Prostate gland (tissue), 2 donors: Measurements from ENCODE around the gene STYK1. TPM values are rescaled to one million over a fixed set of nuclear protein-coding genes. Genes with fewer than 3 reads are reported as not detected.
A peak's percentile ranks its signal among the peaks of the same experiment; 100 is the strongest.

Experiments
- DNase-seq: peaks from one replicate; pipeline ENCODE4 v3.0.0-alpha.2; 2019; ENCODE audit warnings: low spot score
- H3K27ac ChIP-seq, 2 donors: fragments of 200-600 bp; sonication (generic); 2 replicates each; pipeline ENCODE4 v1.5.1; 2017 to 2019
- H3K27me3 ChIP-seq: fragments of 200-600 bp; sonication (generic); replicated peaks from 2 replicates; pipeline ENCODE4 v1.5.1; 2019; ENCODE audit not compliant: insufficient read depth
- H3K36me3 ChIP-seq, 2 donors: fragments of 200-600 bp; sonication (generic); 1 replicate in 1 of 2; 2 replicates in 1 of 2; pipeline versions ENCODE4 v1.5.1 to v1.8.1; 2017 to 2019
- H3K4me1 ChIP-seq: fragments of 200-600 bp; sonication (generic); replicated peaks from 2 replicates; pipeline ENCODE4 v1.5.1; 2019
- H3K4me3 ChIP-seq, 2 donors: fragments of 200-600 bp; sonication (generic); 2 replicates each; pipeline ENCODE4 v1.5.1; 2017 to 2019
- H3K9me3 ChIP-seq: fragments of 200-600 bp; sonication (generic); 2 replicates; pipeline ENCODE4 v1.5.1; 2017
- POLR2A ChIP-seq: fragments of 450-650 bp; IDR thresholded peaks from one replicate; pipeline ENCODE4 v1.6.1; 2016; ENCODE audit warnings: antibody characterized with exemption, mild to moderate bottlenecking
- POLR2AphosphoS5 ChIP-seq: sonication (generic); formaldehyde crosslinking; IDR thresholded peaks from one replicate; pipeline ENCODE4 v1.6.1; 2017; ENCODE audit warnings: antibody characterized with exemption
- WGBS: methylation state at CpG from one replicate; pipeline ENCODE4 v1.1.5; 2018; 5-methylcytosine and 5-hydroxymethylcytosine counted together
- intact Hi-C: fragments of 100-400 bp; cut with DNase I; formaldehyde crosslinking; loops from one replicate; pipeline ENCODE4 v1.14.2; 2022
- total RNA-seq, 2 donors: library from RNA; depleted of rRNA; stranded (reverse); fragments of >200 nt; gene quantifications; one replicate each; pipeline ENCODE4 v1.1.0, GENCODE V29; 2016
- TF ChIP-seq, protein P1 (sequence below), 4 experiments: fragments of 200-600 bp in 2 of 4; fragments of 450-650 bp in 2 of 4; sonication (generic) in 2 of 4; IDR thresholded peaks; 1 replicate in 3 of 4; 2 replicates in 1 of 4; pipeline ENCODE4 v1.5.1; 2016 to 2019; ENCODE audit warnings: antibody characterized with exemption in 4 of 4, mild to moderate bottlenecking in 2 of 4, moderate library complexity in 2 of 4

STYK1 gene
- total RNA-seq, 2 donors from 2014 or later: 9.5 to 39.7 TPM

DNA sequence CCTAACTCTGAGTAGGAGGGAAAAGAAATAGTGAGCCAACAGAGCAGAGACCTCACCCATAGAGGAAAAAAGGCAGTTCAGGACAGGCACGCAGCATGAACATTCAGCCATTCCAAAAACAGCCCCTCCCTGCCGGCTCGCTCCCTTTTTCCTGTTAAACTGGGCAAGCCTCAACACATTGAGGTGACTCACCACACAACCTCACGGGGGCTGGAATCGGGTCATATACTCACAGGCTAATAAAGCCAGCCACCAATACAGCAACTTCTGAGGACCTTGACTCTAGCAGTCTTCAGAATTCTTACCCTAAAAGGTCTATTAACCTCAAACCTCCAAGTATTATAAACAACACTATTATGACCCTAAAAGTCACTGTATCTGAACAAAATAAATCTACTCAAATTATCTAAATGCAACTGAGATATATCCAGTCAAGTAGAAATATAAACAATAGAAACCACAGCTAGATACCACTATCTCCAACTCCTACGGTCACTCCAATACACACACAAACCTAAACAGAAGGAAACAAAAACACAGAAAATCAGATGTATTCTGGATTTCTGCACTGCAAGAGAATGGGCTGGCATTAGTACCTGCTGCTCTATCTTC, 43.0 kb upstream of the STYK1 start:
- Histone ChIP-seq H3K36me3 (peaks cover 0 to 3% of the 10 kb centered on the region in 2 donors), H3K4me3 (no peak overlapping the region), H3K27ac (peak overlapping the region; percentile 69 to 98), H3K27me3 (no peaks in the 10 kb centered on the region), H3K4me1 (peaks cover 16% of the 10 kb centered on the region), H3K9me3 (no peaks in the 10 kb centered on the region)
- TF ChIP-seq, protein P1, sequence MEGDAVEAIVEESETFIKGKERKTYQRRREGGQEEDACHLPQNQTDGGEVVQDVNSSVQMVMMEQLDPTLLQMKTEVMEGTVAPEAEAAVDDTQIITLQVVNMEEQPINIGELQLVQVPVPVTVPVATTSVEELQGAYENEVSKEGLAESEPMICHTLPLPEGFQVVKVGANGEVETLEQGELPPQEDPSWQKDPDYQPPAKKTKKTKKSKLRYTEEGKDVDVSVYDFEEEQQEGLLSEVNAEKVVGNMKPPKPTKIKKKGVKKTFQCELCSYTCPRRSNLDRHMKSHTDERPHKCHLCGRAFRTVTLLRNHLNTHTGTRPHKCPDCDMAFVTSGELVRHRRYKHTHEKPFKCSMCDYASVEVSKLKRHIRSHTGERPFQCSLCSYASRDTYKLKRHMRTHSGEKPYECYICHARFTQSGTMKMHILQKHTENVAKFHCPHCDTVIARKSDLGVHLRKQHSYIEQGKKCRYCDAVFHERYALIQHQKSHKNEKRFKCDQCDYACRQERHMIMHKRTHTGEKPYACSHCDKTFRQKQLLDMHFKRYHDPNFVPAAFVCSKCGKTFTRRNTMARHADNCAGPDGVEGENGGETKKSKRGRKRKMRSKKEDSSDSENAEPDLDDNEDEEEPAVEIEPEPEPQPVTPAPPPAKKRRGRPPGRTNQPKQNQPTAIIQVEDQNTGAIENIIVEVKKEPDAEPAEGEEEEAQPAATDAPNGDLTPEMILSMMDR (IDR thresholded peaks at IDR 0.05): peak in 2 of 4 experiments; percentile 4 to 9
- peak; percentile 61 for TF ChIP-seq POLR2A
- TF ChIP-seq POLR2AphosphoS5: peak; percentile 95
- intact Hi-C loops: no loop called here
- peak; percentile 92 for DNase-seq
- 7% methylated on average over 6 of the region's 6 CpGs for WGBS

DNA sequence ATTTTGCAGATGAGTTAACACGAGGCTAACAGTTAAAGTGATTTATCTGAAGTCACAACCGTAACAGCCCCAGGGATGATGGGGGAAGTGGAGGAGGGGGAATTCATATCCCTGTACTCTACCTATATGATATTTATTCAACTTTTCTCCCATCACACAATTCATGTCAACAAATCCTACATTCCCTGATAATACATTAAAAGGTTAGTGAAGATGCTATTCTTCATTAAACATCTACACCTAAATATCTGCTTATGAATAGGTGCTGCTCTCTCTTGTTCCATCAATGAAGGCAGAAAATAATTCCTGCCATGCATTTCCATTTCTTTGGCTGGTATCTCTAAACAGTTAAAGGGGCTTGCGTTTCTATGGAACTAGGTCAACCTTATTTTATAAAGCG, 42.4 kb upstream of the STYK1 start:
- peaks cover 16% of the 10 kb centered on the region for H3K4me1 ChIP-seq
- H3K9me3 ChIP-seq: no peaks in the 10 kb centered on the region
- H3K4me3 ChIP-seq: no peak overlapping the region
- intact Hi-C loops: no loop called here
- H3K27me3 ChIP-seq: no peaks in the 10 kb centered on the region
- DNase-seq: no peak
- peaks cover 0 to 4% of the 10 kb centered on the region in 2 donors for H3K36me3 ChIP-seq
- H3K27ac ChIP-seq: peak overlapping the region; percentile 69 to 98
- TF ChIP-seq, protein P1 (IDR thresholded peaks at IDR 0.05): no peak
- no peak for TF ChIP-seq POLR2AphosphoS5
- no peak for TF ChIP-seq POLR2A
- 18% methylated on average over 4 of the region's 4 CpGs for whole genome bisulfite sequencing

DNA sequence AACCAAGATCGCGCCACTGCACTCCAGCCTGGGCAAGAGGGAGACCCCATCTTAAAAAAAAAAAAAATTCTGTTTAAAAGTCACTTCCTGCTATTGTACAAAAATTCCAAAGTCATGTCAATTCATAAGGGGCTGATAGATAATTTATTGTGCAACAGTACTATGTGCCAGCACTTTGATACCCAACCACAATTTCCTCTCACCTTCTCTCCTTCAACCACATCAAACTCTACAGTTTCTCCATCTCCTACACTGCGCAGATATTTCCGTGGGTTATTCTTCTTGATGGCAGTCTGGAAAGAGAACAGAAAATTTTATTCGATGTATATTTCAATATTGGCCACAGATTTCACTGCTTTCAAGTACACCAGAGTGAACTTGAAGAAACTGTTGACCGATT, 41.6 kb upstream of the STYK1 start:
- peaks cover 0 to 4% of the 10 kb centered on the region in 2 donors for H3K36me3 ChIP-seq
- no peak for TF ChIP-seq POLR2AphosphoS5
- no peak for TF ChIP-seq POLR2A
- TF ChIP-seq, protein P1 (IDR thresholded peaks at IDR 0.05): no peak
- 88% methylated on average over 6 of the region's 6 CpGs for WGBS
- peak overlapping the region; percentile 69 to 98 for H3K27ac ChIP-seq
- no peaks in the 10 kb centered on the region for H3K9me3 ChIP-seq
- DNase-seq: no peak
- no peaks in the 10 kb centered on the region for H3K27me3 ChIP-seq
- intact Hi-C loops: no loop called here
- peaks cover 16% of the 10 kb centered on the region for H3K4me1 ChIP-seq
- no peak overlapping the region for H3K4me3 ChIP-seq

DNA sequence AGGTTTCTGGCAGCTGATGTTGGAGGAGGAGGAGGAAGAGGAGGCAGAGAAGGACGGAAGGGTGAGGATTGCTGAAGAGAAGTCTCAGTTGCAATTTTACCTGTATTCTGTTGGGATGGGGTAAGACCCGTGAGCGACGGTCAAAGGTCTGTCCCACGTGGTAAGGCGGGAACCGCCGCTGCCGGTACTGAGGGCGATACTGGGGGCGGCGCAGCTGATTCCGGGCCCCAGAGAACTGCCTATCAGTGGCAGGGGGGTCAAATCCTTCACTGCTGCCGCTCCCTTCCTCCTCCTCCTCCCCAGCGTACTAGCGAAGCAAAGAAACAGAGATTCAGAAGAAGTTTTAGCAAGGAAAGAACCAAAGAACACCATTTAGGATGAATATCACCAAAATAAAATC, 36.0 kb upstream of the STYK1 start:
- Histone ChIP-seq H3K27ac (no peak overlapping the region), H3K4me1 (no peaks in the 10 kb centered on the region), H3K27me3 (no peaks in the 10 kb centered on the region), H3K4me3 (no peak overlapping the region), H3K9me3 (no peaks in the 10 kb centered on the region), H3K36me3 (peaks cover 0 to 7% of the 10 kb centered on the region in 2 donors)
- intact Hi-C loops: no loop called here
- 97% methylated on average over 16 of the region's 16 CpGs for WGBS
- no peak for DNase-seq
- TF ChIP-seq POLR2AphosphoS5 (no peak), POLR2A (no peak)
- TF ChIP-seq, protein P1 (IDR thresholded peaks at IDR 0.05): no peak

DNA sequence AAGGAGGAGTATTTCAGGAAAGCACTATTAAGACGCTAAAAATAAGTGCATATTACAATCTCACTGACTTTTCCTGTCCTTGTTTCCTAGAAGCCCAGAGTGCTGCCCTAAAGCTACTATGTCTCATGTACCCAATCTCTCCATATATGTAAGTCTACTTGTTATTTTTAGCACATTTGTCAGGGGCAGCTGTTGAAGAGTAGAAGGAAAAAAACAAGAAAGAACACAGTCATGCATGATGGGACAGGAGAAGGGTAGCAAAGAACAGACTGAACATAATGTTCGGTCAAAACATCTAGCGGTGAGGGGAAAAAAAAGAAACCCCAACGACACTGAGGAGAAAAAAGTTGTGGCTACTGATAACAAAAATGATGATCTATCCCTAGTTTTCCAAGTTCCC, 35.0 kb upstream of the STYK1 start:
- Histone ChIP-seq H3K36me3 (peaks cover 0 to 7% of the 10 kb centered on the region in 2 donors), H3K4me1 (no peaks in the 10 kb centered on the region), H3K4me3 (no peak overlapping the region), H3K9me3 (no peaks in the 10 kb centered on the region), H3K27me3 (no peaks in the 10 kb centered on the region), H3K27ac (no peak overlapping the region)
- intact Hi-C loops: no loop called here
- 72% methylated on average over 4 of the region's 4 CpGs for WGBS
- DNase-seq: no peak
- TF ChIP-seq, protein P1 (IDR thresholded peaks at IDR 0.05): no peak
- TF ChIP-seq POLR2AphosphoS5: no peak
- no peak for TF ChIP-seq POLR2A
